ENCODE results near the gene CSPG4.

CSPG4 gene

DNA sequence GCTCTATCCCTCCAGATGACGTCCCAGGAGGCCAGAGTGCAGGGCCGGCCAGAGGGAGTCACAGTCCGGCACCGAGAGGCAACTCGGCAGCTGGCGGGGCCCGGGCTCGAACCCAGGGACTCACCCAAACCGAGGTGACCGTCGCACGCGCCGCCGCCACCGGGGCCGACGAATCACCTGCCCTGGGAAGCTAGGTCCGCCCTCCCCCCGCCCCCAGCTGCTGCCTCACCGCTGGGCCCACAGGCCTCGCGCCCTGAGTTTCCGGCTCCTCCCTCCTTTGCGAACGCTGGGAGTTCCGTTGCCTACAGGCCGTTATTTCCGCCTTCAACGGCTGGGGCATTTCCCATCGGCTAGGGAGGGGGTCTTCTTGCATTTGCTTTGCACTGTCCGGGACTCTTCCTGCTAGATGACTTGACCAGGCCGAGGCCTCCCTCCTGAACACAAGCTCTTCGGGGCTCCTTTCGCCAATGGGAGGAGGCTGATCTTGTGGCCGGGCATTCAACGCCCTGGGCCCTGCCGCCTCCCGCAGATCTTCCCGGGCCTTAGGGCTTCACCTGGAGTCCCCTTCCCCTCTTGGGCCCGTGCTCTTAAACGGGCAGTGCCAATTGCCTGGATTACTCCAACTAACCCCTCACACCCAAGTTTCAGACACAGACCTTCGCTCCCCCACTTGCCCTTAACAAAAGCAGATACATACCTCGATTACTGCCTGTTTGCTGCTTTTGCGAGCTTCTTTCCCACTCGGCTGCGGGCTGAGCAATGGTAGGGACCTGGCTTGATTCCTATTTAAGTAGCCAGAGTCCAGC is 86.9 kb downstream of the CSPG4 start, which contains the start of gene SNUPN:
Gene SNUPN (minus strand): TSS at position 184 of the 806 bp plus-strand sequence. CDS start 4,674 bp downstream, outside the sequence.
- Histone ChIP-seq H3K9ac (ENCODE audit: low read length in 5 of 5) (peak within 1 kb of the TSS; percentile 85 to 97 (median 90)), H3K4me1 (ENCODE audit: control insufficient read depth in 5 of 5, insufficient read depth in 5 of 5, low read length in 5 of 5) (peaks cover 4 to 23% (median 20%) of the 10 kb centered on the region in 5 donors), H3K9me3 (ENCODE audit: control insufficient read depth in 5 of 5, low read length in 5 of 5) (no peaks in the 10 kb centered on the region)

More for the DNA sequence above, 86.9 kb downstream of the CSPG4 start, which contains the start of gene SNUPN:
- Histone ChIP-seq H3K27ac (ENCODE audit: low read depth, low read length) (peak within 1 kb of the TSS; percentile 97), H3K4me3 (ENCODE audit: low read depth in 1 of 5, low read length in 5 of 5) (peak within 1 kb of the TSS; percentile 83 to 94 (median 89)), H3K27me3 (ENCODE audit: control insufficient read depth in 5 of 5, insufficient read depth in 4 of 5, low read length in 5 of 5) (no peaks in the 10 kb centered on the region), H3K36me3 (ENCODE audit: control insufficient read depth in 5 of 5, insufficient read depth in 5 of 5, low read length in 5 of 5) (no peaks in the 10 kb centered on the region)
